COLO668 (cell line): ENCODE results near the gene CTNNBL1.
"Not testable (repeated sequence)": the region's sequence is repeated elsewhere in the genome, so short reads cannot be mapped to it uniquely, and the experiment has no call there.

Source experiments
- DNase-seq: peaks from one replicate; lab custom pipeline; 2025; ENCODE audit not compliant: unreplicated experiment; lab: John Stamatoyannopoulos, UW

The CTNNBL1 gene, protein sequence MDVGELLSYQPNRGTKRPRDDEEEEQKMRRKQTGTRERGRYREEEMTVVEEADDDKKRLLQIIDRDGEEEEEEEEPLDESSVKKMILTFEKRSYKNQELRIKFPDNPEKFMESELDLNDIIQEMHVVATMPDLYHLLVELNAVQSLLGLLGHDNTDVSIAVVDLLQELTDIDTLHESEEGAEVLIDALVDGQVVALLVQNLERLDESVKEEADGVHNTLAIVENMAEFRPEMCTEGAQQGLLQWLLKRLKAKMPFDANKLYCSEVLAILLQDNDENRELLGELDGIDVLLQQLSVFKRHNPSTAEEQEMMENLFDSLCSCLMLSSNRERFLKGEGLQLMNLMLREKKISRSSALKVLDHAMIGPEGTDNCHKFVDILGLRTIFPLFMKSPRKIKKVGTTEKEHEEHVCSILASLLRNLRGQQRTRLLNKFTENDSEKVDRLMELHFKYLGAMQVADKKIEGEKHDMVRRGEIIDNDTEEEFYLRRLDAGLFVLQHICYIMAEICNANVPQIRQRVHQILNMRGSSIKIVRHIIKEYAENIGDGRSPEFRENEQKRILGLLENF

DNA sequence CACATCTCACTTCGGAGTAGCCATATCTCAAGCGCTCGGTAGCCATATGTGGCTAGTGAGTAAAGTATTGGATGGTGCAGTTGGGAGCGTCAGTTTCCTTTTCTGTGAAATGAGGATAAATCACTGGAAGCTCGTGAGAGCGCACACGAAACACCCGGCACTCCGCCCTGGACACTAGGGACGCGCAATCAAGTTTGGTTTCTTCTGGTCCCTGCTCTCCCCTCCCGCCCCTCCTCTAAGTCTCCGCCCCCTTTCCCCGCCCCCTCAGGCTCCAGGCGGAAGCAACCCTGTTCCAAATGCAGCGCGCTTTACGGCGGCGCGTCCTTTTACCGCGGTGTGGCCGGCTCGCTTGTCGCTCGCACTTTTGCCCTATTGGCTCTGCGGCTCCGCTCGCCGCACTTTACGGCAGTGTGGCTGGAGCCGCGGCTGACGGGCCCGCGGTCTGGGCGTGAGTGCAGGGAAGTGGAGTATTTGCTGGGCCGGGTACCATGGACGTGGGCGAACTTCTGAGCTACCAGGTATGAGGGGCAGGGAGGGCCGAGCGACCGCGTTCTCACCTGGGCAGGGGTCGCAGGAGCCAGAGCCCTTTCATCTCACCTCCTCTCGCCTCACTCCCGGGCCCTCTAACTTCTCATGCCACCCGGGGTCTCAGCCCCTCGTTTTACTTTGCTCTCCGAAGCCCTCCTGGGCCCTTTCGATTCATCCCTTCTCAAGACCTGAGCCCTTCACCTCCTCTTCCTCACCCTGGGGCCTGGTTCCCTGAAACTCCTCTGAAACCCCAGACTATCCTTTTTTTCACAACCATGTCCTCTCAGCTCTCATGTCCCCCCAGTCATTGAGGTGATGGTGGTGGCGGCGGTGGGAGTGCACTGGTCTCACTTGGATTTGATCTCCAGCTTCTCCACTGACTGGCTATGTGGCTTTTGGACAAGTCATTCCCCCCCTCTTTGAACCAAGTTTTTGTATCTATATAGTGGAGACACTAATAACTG is at the start of gene CTNNBL1:
Gene CTNNBL1 (plus strand): TSS at position 396 of the 992 bp plus-strand sequence. CDS start 93 bp downstream, at position 489.
- DNase-seq, result peak; percentile 99

GRCh38 chr20:37644605-37645004 is 49.2 kb upstream of the CTNNBL1 start:
- DNase-seq, result no peak

GRCh38 chr20:37647946-37648345 is 45.9 kb upstream of the CTNNBL1 start:
- DNase-seq, result no peak

DNA sequence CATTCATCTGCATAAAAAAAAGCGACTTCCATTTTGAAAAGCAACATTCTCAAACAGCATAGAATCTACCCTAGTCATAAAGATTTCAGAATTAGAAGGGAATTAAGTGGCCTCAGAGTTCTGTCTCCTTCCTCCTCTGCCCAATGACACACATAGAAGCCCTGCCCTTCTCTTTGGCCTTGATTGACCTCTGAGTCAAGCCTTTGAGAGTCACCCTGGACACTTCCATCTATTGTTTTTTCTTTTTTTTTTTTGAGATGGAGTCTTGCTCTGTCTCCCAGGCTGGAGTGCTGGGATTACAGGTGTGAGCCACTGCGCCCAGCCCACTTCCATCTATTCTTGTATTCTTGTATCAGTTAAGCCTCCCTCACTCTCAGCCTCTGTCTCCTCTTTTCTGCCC is 44.8 kb upstream of the CTNNBL1 start:
- no peak for DNase-seq

GRCh38 chr20:37649676-37650370 is 44.0 kb upstream of the CTNNBL1 start:
- no peak for DNase-seq

DNA sequence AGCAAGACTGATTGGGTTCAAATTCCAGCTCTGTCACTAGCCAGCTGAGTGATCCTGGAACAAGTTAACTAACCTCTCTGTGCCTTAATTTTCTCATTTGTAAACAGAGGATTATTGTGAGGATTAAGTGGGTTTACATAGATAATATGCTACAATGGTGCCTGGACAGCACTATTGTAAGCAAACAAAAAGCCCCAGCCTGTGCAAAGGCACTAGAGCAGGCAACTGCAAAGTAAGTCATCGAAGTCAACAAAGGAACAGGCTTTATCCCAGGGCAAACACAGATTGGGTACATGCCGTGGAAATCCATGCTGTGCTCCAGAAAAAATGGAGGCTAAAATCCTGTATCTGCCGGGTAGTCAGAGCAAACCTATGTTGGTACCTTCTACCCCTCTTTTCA is 43.2 kb upstream of the CTNNBL1 start:
- DNase-seq, result no peak

DNA sequence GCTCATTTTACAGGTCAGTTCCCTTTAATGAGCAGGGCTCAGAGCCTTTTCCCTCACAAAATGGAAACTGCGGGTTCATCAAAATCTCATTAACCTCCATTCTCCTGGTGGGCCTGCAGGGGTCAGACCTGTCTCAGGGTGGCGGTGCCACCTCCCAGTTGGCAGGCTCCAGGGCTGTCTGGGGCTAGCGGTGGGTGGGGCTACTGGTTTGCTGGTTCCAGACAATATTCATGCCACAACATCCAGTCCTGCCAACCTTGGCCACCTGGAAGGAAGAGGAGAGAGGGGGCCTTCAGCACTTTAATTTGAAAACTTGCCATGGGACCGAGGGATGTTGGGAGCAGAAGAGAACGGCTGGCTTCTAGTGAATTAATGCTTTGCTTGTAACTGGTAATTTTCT is 41.9 kb upstream of the CTNNBL1 start:
- peak; percentile 24 for DNase-seq

- DNase-seq, result no peak
Observed at GRCh38 chr20:37656945-37657344, 36.9 kb upstream of the CTNNBL1 start.

GRCh38 chr20:37657924-37658804 is 35.7 kb upstream of the CTNNBL1 start:
- no peak for DNase-seq

GRCh38 chr20:37661519-37661918 is 32.3 kb upstream of the CTNNBL1 start:
- DNase-seq, result no peak

DNA sequence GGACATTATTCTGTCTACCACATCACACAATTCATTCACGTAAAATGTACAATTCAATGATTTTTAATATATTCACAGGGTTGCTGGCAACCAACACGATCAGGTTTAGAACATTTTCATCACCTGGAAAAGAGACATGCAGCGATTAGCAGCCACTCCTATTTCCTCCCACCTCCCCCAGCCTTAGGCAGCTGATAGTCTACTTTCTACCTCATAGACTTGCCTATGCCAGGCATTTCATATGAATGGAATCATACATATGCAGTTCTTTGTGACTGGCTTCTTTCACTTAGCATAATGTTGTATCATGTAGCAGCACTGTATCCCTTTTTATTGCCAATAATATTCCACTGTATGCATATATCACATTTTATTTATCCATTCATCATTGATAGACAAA is 31.5 kb upstream of the CTNNBL1 start:
- DNase-seq, result no peak

DNA sequence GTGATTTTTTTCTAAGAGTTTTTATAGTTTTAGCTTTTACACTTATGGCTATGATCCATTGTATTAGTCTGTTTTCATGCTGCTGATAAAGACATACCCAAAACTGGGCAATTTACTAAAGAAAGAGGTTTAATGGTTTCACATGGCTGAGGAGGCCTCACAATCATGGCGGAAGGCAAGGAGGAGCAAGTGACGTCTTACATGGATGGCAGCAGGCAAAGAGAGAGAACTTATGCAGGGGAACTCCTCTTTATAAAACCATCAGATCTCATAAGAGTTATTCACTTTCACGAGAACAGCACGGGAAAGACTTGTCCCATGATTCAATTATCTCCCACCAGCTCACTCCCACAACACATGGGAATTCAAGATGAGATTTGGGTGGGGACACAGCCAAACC is 29.2 kb upstream of the CTNNBL1 start:
- not testable (repeated sequence) for DNase-seq

DNA sequence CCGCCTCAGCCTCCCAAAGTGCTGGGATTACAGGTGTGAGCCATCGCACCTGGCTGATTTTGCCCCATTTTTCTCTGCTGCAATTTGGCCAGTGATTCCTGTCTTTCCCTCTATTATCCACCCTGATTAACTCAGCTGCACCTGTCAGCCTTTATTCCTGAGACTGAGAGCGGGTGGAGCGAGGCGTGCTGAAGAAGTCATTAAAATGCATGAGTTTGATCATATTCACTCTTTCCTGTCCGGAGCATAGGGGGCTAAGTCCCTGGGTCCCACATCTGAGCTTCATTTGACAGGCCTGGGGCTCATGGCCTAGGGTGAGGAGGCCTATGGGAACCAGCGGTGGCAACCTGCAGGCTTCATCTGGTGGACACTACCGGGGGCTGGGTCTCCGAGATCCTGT is 25.7 kb upstream of the CTNNBL1 start:
- no peak for DNase-seq

DNA sequence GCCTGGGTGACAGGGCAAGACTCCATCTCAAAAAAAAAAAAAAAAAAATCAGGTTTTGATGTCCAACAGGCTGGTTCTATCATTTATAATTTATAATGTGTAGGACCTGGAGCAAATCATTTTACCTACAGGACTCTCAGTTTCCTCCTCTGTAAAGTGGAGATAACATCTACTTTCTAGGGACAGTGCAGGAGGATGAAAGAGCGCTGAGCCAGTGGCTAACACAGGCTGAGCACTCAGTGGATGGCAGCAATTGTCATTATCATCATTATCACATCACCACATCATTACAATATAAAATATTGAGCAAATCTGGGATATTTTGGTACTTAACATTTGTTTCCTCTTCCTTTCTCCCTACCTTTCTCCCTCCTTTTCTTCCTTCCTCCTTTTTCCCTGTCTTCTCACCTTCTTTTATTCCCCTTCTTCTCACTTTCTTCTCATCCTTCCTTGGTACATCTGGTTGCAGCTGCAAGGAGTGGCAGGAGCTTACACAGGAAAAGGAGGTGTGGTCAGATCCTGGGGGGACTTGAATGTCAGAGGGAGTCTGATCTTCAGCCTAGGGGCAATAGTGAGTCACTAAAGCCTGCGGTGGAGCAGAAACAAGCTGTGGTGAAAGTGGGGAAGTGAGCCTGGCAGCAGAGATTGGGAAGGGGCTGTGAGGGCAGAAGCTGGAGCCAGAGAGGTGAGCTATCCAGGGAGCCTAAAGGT is 24.6 kb upstream of the CTNNBL1 start:
- DNase-seq, result no peak

- DNase-seq, result no peak
Observed at GRCh38 chr20:37669773-37670236, 24.0 kb upstream of the CTNNBL1 start.

DNA sequence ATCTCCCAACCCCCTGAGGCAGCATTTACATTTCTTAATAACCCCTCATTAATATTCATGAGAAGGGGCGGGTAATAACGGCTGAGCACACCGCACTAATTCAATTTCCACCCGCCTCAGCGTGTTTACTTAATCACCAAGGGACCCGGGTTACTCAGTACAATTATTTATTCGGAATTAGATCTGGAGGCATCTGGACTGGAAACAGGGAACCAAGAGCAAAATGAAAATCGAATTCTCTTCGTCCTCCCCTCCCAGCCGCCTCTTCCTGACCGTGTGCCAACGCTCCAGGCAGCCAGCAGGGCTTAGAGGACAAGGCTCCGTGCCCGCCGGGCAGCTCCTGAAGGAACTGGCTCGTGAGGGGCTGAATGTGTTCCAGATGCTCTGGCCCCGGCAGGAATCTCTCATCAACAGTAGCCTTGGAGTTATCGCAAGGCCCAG is 23.5 kb upstream of the CTNNBL1 start:
- peak; percentile 24 for DNase-seq

DNA sequence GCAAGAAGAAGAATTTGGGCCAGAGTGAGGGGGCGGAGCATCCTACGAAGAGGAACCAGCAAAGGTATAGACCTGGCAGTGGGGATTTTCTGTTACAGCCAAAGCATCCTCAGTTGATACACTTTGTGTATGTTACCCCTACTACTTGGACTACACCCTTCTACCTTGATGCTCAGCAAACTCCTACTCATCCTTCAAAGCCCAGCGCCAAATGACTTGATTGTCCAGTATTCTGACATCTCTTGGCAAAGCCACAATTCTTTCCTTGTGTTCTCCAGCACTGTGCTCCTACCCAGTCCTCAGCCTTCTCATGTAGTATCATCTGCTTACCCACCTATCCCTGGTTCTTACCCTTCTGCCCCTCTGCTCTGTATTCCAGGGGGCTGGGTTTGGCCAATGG is 21.7 kb upstream of the CTNNBL1 start:
- DNase-seq, result no peak

DNA sequence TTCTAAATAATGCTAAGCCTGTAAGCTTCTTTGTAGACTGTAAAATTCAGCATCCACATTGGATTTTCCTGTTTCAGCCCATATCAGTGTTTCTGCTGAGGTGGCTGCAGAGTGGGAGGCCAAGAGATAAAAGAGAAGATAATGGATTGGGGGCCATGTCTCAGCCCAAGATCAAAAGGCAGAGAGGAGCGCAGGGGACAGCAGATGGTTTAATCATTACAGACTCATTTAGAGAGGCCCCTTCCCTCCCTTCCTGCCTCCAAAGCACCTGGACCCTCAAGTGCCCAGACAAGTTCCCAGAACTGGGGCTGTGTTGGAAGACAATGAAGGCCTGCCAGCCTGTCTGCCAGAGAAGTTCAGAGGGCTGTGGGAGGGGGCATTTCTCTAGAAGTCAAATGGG is 20.4 kb upstream of the CTNNBL1 start:
- DNase-seq, result no peak

GRCh38 chr20:37676440-37676839 is 17.4 kb upstream of the CTNNBL1 start:
- DNase-seq, result no peak
